NOMO-1 treated with DMSO at 0.1 percent for 48 hours (cell line): Measurements from ENCODE around the gene FGF14.
A peak's percentile ranks its signal among the peaks of the same experiment; 100 is the strongest.

Experiments used
- DNase-seq: peaks from one replicate; lab custom pipeline; 2025; ENCODE audit not compliant: unreplicated experiment; lab: John Stamatoyannopoulos, UW

The FGF14 gene

GRCh38 chr13:101942535-101943157 lies 459.2 kb downstream of the FGF14 start:
- no peak for DNase-seq

- peak; percentile 5 for DNase-seq
Observed at GRCh38 chr13:101942038-101942437, 459.8 kb downstream of the FGF14 start.

- DNase-seq, result no peak
Observed at GRCh38 chr13:101941095-101941783, 460.6 kb downstream of the FGF14 start.

GRCh38 chr13:101939370-101939769 lies 462.5 kb downstream of the FGF14 start:
- DNase-seq, result no peak

GRCh38 chr13:101935828-101936227 lies 466.0 kb downstream of the FGF14 start:
- DNase-seq, result no peak

- DNase-seq, result no peak
Observed at GRCh38 chr13:101931186-101931585, 470.7 kb downstream of the FGF14 start.

GRCh38 chr13:101930331-101930730 lies 471.5 kb downstream of the FGF14 start:
- no peak for DNase-seq

- DNase-seq, result no peak
Observed at GRCh38 chr13:101925731-101926130, 476.1 kb downstream of the FGF14 start.

- no peak for DNase-seq
Observed at GRCh38 chr13:101919541-101920181, 482.2 kb downstream of the FGF14 start.

GRCh38 chr13:101917833-101918661 lies 483.8 kb downstream of the FGF14 start:
- no peak for DNase-seq

- no peak for DNase-seq
Observed at GRCh38 chr13:101917475-101917810, 484.4 kb downstream of the FGF14 start.

- no peak for DNase-seq
Observed at GRCh38 chr13:101916775-101917474, 484.9 kb downstream of the FGF14 start.

GRCh38 chr13:101916108-101916774 lies 485.6 kb downstream of the FGF14 start:
- no peak for DNase-seq

GRCh38 chr13:101915755-101916107 lies 486.1 kb downstream of the FGF14 start:
- DNase-seq, result no peak

- no peak for DNase-seq
Observed at GRCh38 chr13:101915331-101915730, 486.5 kb downstream of the FGF14 start.

- DNase-seq, result no peak
Observed at GRCh38 chr13:101911752-101912151, 490.1 kb downstream of the FGF14 start.

GRCh38 chr13:101903890-101904289 lies 498.0 kb downstream of the FGF14 start:
- no peak for DNase-seq

- DNase-seq, result no peak
Observed at GRCh38 chr13:101898676-101899075, 503.2 kb downstream of the FGF14 start.

GRCh38 chr13:101896541-101896940 lies 505.3 kb downstream of the FGF14 start:
- DNase-seq, result no peak

- DNase-seq, result no peak
Observed at GRCh38 chr13:101893021-101893420, 508.8 kb downstream of the FGF14 start.

- DNase-seq, result no peak
Observed at GRCh38 chr13:101892296-101892695, 509.6 kb downstream of the FGF14 start.
